Urinary bladder (tissue), 4 donors: ENCODE measurements around the gene PANK4. TPM values are rescaled to one million over a fixed set of nuclear protein-coding genes. Genes with fewer than 3 reads are reported as not detected.

ENCODE experiments used
- DNase-seq: peaks from one replicate; pipeline ENCODE4 v3.0.0-alpha.2; 2015; ENCODE audit errors: extremely low spot score
- H3K27ac ChIP-seq: one replicate; pipeline ENCODE4 v1.5.1; 2013; ENCODE audit warnings: low read depth, mild to moderate bottlenecking, moderate library complexity
- H3K36me3 ChIP-seq: one replicate; pipeline ENCODE4 v1.6.1; 2013; ENCODE audit warnings: mild to moderate bottlenecking, moderate library complexity; ENCODE audit not compliant: insufficient read depth
- H3K4me1 ChIP-seq: one replicate; pipeline ENCODE4 v1.6.1; 2013; ENCODE audit warnings: mild to moderate bottlenecking, moderate library complexity; ENCODE audit not compliant: insufficient read depth
- H3K4me3 ChIP-seq: one replicate; pipeline ENCODE4 v1.5.1; 2013; ENCODE audit warnings: low read depth, low read length
- WGBS: extraction: QIAGEN DNeasy Blood & Tissue Kit; methylation state at CpG from one replicate; pipeline ENCODE4 v1.1.7; 2013; 5-methylcytosine and 5-hydroxymethylcytosine counted together
- polyA plus RNA-seq: library from polyadenylated mRNA; stranded (reverse); fragments of 200-250 nt; gene quantifications from one replicate; pipeline ENCODE4 v1.2.3, GENCODE V29; 2013
- total RNA-seq: library from RNA; depleted of rRNA; stranded (reverse); fragments of >200 nt; gene quantifications from one replicate; pipeline ENCODE4 v1.2.3, GENCODE V29; 2014
- donor health status: healthy with polysubstance abuse.
- donor health status: healthy.

Gene PANK4
- total and polyA plus RNA-seq, 2 donors, result 19.2 to 28.6 TPM

GRCh38 chr1:2523891-2524609, 2.3 kb downstream of the PANK4 start:
- 74% methylated on average over 10 of the region's 10 CpGs for WGBS
- H3K4me1 ChIP-seq, result peaks cover 2% of the 10 kb centered on the region
- DNase-seq, result no peak
- no peak overlapping the region for H3K27ac ChIP-seq
- peaks cover under 1% of the 10 kb centered on the region for H3K36me3 ChIP-seq
- no peak overlapping the region for H3K4me3 ChIP-seq

GRCh38 chr1:2523191-2523890, 3.1 kb downstream of the PANK4 start:
- no peak overlapping the region for H3K27ac ChIP-seq
- peaks cover 2% of the 10 kb centered on the region for H3K4me1 ChIP-seq
- no peak overlapping the region for H3K4me3 ChIP-seq
- WGBS, result 53% methylated on average over 32 of the region's 32 CpGs
- no peak for DNase-seq
- H3K36me3 ChIP-seq, result peaks cover 2% of the 10 kb centered on the region

GRCh38 chr1:2522230-2522629, 4.2 kb downstream of the PANK4 start:
- 88% methylated on average over 7 of the region's 7 CpGs for WGBS
- DNase-seq, result no peak
- H3K36me3 ChIP-seq, result peaks cover 6% of the 10 kb centered on the region
- H3K4me3 ChIP-seq, result no peak overlapping the region
- H3K27ac ChIP-seq, result no peak overlapping the region
- H3K4me1 ChIP-seq, result peaks cover 2% of the 10 kb centered on the region

- Histone ChIP-seq H3K27ac (no peak overlapping the region), H3K4me1 (peaks cover 2% of the 10 kb centered on the region), H3K36me3 (peaks cover 11% of the 10 kb centered on the region), H3K4me3 (no peak overlapping the region)
- 92% methylated on average over 21 of the region's 21 CpGs for WGBS
- DNase-seq, result no peak
Measured at GRCh38 chr1:2520806-2521205, 5.6 kb downstream of the PANK4 start.

- Histone ChIP-seq H3K4me3 (no peak overlapping the region), H3K36me3 (peaks cover 11% of the 10 kb centered on the region), H3K27ac (no peak overlapping the region), H3K4me1 (peaks cover 2% of the 10 kb centered on the region)
- no peak for DNase-seq
- WGBS, result 95% methylated on average over 20 of the region's 20 CpGs
Measured at GRCh38 chr1:2520206-2520605, 6.2 kb downstream of the PANK4 start.

- no peaks in the 10 kb centered on the region for H3K4me1 ChIP-seq
- DNase-seq, result no peak
- H3K27ac ChIP-seq, result no peak overlapping the region
- H3K4me3 ChIP-seq, result no peak overlapping the region
- peaks cover 11% of the 10 kb centered on the region for H3K36me3 ChIP-seq
- WGBS, result 94% methylated on average over 30 of the region's 30 CpGs
Measured at GRCh38 chr1:2519729-2520128, 6.7 kb downstream of the PANK4 start.

- DNase-seq, result no peak
- H3K4me1 ChIP-seq, result no peaks in the 10 kb centered on the region
- WGBS, result 88% methylated on average over 25 of the region's 25 CpGs
- H3K27ac ChIP-seq, result no peak overlapping the region
- H3K36me3 ChIP-seq, result peaks cover 11% of the 10 kb centered on the region
- no peak overlapping the region for H3K4me3 ChIP-seq
Measured at GRCh38 chr1:2519029-2519685, 7.2 kb downstream of the PANK4 start.

GRCh38 chr1:2518528-2518927, 7.9 kb downstream of the PANK4 start:
- Histone ChIP-seq H3K4me3 (no peak overlapping the region), H3K36me3 (peaks cover 11% of the 10 kb centered on the region), H3K27ac (no peak overlapping the region), H3K4me1 (no peaks in the 10 kb centered on the region)
- DNase-seq, result no peak
- 94% methylated on average over 26 of the region's 26 CpGs for WGBS

GRCh38 chr1:2517966-2518365, 8.4 kb downstream of the PANK4 start:
- Histone ChIP-seq H3K36me3 (peaks cover 11% of the 10 kb centered on the region), H3K27ac (no peak overlapping the region), H3K4me1 (no peaks in the 10 kb centered on the region), H3K4me3 (no peak overlapping the region)
- no peak for DNase-seq
- 95% methylated on average over 17 of the region's 17 CpGs for WGBS

- WGBS, result 96% methylated on average over 14 of the region's 14 CpGs
- H3K36me3 ChIP-seq, result peaks cover 11% of the 10 kb centered on the region
- H3K4me1 ChIP-seq, result no peaks in the 10 kb centered on the region
Measured at GRCh38 chr1:2516946-2517345, 9.4 kb downstream of the PANK4 start.

GRCh38 chr1:2516124-2516523, 10.3 kb downstream of the PANK4 start:
- no peaks in the 10 kb centered on the region for H3K4me1 ChIP-seq
- WGBS, result 92% methylated on average over 17 of the region's 17 CpGs
- H3K4me3 ChIP-seq, result no peak overlapping the region
- H3K27ac ChIP-seq, result no peak overlapping the region
- H3K36me3 ChIP-seq, result peaks cover 18% of the 10 kb centered on the region
- DNase-seq, result no peak

More at GRCh38 chr1:2516946-2517345, 9.4 kb downstream of the PANK4 start:
- no peak for DNase-seq
- Histone ChIP-seq H3K4me3 (no peak overlapping the region), H3K27ac (no peak overlapping the region)

- 90% methylated on average over 11 of the region's 11 CpGs for WGBS
- H3K4me3 ChIP-seq, result no peak overlapping the region
- H3K4me1 ChIP-seq, result no peaks in the 10 kb centered on the region
- H3K27ac ChIP-seq, result no peak overlapping the region
- no peak for DNase-seq
- H3K36me3 ChIP-seq, result peaks cover 22% of the 10 kb centered on the region
Measured at GRCh38 chr1:2515763-2516080, 10.7 kb downstream of the PANK4 start.

GRCh38 chr1:2514863-2515762, 11.3 kb downstream of the PANK4 start:
- Histone ChIP-seq H3K36me3 (peaks cover 25% of the 10 kb centered on the region), H3K27ac (no peak overlapping the region), H3K4me3 (no peak overlapping the region), H3K4me1 (no peaks in the 10 kb centered on the region)
- 91% methylated on average over 45 of the region's 45 CpGs for WGBS
- DNase-seq, result no peak
